ENCODE measurements around the gene HPSE2. TPM values are rescaled to one million over a fixed set of nuclear protein-coding genes. Genes with fewer than 3 reads are reported as not detected.

Gene HPSE2
- total RNA-seq, 1 donor from 2014 or later = not detected

DNA sequence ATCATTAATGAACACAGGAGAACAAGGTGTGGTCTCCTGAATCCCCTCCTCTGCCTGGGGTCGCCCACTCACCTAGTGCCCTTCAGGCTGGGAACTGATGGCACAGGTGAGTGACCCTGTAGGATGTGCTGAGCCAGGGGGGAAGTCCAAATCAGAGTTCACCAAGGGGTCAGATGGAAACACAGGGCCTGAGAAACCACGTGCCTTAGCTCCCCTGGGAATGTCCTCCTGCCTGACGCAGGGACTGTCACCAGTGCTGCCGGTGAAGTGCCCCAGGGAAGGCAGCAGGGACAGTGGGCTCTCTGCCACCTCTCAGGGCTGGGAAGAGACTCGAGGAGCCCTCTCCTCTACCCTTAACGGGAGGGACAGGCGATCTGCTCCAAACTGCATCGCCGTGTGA, 814.9 kb downstream of the HPSE2 start:
- H3K27ac ChIP-seq (replicated peaks) = peak overlapping the region; percentile 52
- no peak overlapping the region for H3K4me3 ChIP-seq
- H3K36me3 ChIP-seq = peaks cover 59% of the 10 kb centered on the region
- intact Hi-C loops (cut with micrococcal nuclease) = no loop called here
- DNase-seq = peak; percentile 66
- no peaks in the 10 kb centered on the region for H3K9me3 ChIP-seq (replicated peaks)
- H3K4me1 ChIP-seq = peaks cover 16% of the 10 kb centered on the region
- no peaks in the 10 kb centered on the region for H3K27me3 ChIP-seq (ENCODE audit: low read depth)
- TF ChIP-seq, protein P1, sequence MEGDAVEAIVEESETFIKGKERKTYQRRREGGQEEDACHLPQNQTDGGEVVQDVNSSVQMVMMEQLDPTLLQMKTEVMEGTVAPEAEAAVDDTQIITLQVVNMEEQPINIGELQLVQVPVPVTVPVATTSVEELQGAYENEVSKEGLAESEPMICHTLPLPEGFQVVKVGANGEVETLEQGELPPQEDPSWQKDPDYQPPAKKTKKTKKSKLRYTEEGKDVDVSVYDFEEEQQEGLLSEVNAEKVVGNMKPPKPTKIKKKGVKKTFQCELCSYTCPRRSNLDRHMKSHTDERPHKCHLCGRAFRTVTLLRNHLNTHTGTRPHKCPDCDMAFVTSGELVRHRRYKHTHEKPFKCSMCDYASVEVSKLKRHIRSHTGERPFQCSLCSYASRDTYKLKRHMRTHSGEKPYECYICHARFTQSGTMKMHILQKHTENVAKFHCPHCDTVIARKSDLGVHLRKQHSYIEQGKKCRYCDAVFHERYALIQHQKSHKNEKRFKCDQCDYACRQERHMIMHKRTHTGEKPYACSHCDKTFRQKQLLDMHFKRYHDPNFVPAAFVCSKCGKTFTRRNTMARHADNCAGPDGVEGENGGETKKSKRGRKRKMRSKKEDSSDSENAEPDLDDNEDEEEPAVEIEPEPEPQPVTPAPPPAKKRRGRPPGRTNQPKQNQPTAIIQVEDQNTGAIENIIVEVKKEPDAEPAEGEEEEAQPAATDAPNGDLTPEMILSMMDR (IDR thresholded peaks at IDR 0.05; ENCODE audit: borderline replicate concordance) = no peak

DNA sequence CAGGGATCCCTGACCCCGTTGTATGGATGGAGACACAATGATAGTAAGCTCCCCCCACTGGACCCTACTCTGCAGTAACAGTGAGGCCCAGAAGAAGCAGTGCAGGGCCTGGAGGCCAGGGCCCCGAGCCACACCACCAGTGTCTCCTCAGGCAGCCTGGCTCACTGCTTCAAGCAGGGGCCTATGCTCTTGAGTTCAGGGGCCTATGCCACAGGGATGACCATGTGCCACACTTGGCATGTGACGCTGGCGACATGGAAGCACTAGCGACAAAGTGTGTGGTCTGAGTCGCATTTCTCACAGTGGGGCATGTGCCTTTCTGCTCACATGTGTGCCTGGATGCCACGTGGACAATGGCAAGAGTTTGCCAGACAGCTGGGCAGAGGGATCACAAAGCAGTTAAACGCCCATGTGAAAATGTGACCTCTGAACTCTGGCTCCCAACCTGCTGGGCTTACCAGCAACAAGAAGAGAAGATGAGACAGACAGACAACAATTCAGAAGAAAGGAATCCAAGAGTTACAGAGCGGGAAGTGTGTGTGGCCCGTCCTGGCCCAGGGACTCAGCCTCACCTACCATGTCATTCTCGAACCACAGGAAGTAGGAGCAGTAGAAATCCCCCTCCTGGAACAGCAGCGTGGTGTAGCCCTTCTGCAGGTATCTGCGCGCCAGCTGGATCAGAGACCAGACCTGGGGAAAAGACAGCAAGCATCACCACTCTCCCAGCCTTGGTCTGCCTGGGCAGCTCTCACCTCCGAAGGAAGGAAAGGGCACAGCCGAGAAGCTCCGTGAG, 816.0 kb downstream of the HPSE2 start:
- Histone ChIP-seq H3K9me3 (replicated peaks) (no peaks in the 10 kb centered on the region), H3K4me1 (peaks cover 27% of the 10 kb centered on the region), H3K36me3 (peaks cover 52% of the 10 kb centered on the region), H3K27ac (replicated peaks) (no peak overlapping the region), H3K27me3 (ENCODE audit: low read depth) (no peaks in the 10 kb centered on the region), H3K4me3 (no peak overlapping the region)
- intact Hi-C loops (cut with micrococcal nuclease) = no loop called here
- DNase-seq = no peak
- TF ChIP-seq, protein P1 (IDR thresholded peaks at IDR 0.05; ENCODE audit: borderline replicate concordance) = no peak

DNA sequence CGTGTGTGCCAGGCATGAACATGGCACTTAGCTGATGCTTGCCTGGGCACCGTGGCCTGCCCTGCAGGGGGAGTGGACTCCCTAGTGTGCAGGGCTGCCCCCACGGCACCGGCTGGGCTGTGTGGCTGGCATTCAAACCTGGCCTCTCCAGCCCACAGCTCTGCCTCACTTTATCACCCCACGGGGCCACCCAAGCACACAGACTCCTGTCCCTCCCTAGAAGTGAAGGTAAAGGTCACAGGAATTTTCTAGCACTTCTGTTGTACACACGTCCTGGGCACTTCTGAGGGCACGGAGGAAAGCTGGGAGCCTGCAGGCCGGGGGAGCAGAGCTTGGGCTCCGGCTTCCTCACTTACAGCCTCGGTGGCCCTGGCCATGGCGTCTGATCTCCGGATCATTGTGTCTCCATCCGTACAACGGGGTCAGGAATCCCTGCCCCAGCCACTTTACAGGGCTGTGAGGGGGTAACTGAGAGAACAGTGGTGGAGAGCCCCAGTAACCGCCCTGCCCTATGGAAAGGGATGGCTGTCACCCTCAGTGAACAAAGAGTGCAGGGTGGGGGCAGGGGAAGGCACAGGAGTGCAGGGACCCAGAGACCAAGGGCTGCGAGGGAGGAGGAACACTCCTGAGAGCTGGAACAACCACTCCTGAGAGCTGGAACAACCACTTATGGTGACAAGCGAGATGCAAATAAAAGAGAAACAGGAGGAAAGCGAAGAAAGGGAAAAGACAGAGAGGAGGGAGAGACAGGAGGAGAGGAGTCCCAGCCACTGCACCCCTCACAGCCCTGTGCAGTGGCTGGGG, 816.8 kb downstream of the HPSE2 start:
- no peak for DNase-seq
- no peaks in the 10 kb centered on the region for H3K9me3 ChIP-seq (replicated peaks)
- H3K27ac ChIP-seq (replicated peaks) = no peak overlapping the region
- TF ChIP-seq, protein P1 (IDR thresholded peaks at IDR 0.05; ENCODE audit: borderline replicate concordance) = no peak
- intact Hi-C loops (cut with micrococcal nuclease) = no loop called here
- no peaks in the 10 kb centered on the region for H3K27me3 ChIP-seq (ENCODE audit: low read depth)
- peaks cover 52% of the 10 kb centered on the region for H3K36me3 ChIP-seq
- H3K4me3 ChIP-seq = no peak overlapping the region
- H3K4me1 ChIP-seq = peaks cover 35% of the 10 kb centered on the region

DNA sequence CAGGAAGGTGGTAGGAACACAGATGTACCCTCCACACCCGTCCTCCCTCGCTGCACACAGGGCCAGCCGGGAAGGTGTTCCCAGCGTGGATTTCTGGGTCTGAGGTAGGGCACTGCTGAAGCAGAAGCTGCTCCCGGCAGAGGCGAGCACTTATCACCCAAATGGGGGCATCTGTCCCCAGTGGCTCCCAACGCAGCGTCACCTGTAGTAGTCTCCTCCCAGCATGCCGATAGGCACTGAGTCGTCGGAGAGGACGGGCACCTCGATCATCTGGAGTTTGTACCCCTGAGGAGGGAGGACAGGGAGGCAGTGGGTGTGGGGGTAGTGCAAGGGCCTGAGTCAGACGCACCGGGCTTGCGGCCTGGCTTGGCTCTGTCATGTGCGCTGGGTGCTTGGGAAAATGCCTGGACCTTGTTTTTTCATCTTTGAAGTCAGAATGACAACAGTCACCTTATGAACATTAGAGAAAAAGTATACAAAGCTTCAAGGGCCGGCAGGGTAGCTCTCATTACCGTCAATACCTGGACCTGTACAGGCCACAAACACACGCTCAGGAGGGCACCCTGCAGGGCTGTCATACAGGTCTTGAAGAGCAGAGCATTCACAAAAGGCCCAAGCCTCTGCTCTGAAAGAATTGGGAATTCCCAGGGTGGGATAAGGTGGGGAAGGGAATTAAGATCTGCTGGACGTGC, 817.5 kb downstream of the HPSE2 start:
- Histone ChIP-seq H3K4me3 (no peak overlapping the region), H3K4me1 (peaks cover 39% of the 10 kb centered on the region), H3K36me3 (peaks cover 45% of the 10 kb centered on the region), H3K9me3 (replicated peaks) (no peaks in the 10 kb centered on the region), H3K27me3 (ENCODE audit: low read depth) (no peaks in the 10 kb centered on the region), H3K27ac (replicated peaks) (no peak overlapping the region)
- intact Hi-C loops (cut with micrococcal nuclease) = no loop called here
- TF ChIP-seq, protein P1 (IDR thresholded peaks at IDR 0.05; ENCODE audit: borderline replicate concordance) = no peak
- DNase-seq = no peak

DNA sequence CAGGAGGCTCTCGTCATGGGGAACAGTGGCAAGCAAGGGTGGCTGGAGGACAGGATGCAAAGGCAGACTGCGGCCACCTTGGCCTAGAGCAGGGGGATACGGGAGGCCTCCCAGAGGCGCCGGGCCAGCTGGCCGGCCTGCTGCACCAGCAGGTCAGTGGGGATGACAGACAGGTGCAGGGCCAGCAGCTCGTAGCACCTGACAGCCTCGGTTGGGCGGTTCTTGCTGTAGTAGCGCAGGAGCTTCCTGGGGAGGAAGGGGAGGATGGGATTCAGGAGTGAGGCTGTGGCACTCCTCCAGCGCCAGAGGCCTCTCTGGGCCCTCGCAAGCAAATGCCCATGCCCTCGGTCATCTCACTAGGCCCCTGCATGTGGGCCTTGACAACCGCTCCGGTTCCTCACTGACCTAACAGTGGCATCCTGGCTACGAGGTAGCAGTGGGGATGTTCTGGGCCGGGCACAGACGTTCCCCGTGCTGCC, 818.1 kb downstream of the HPSE2 start:
- no peaks in the 10 kb centered on the region for H3K9me3 ChIP-seq (replicated peaks)
- DNase-seq = no peak
- H3K4me1 ChIP-seq = peaks cover 42% of the 10 kb centered on the region
- intact Hi-C loops (cut with micrococcal nuclease) = no loop called here
- H3K36me3 ChIP-seq = peaks cover 39% of the 10 kb centered on the region
- no peak overlapping the region for H3K4me3 ChIP-seq
- H3K27ac ChIP-seq (replicated peaks) = no peak overlapping the region
- TF ChIP-seq, protein P1 (IDR thresholded peaks at IDR 0.05; ENCODE audit: borderline replicate concordance) = no peak
- H3K27me3 ChIP-seq (ENCODE audit: low read depth) = no peaks in the 10 kb centered on the region
